ENCODE measurements around the gene RASL11A.
"Not testable (repeated sequence)": the region's sequence is repeated elsewhere in the genome, so short reads cannot be mapped to it uniquely, and the experiment has no call there.

The RASL11A gene, protein sequence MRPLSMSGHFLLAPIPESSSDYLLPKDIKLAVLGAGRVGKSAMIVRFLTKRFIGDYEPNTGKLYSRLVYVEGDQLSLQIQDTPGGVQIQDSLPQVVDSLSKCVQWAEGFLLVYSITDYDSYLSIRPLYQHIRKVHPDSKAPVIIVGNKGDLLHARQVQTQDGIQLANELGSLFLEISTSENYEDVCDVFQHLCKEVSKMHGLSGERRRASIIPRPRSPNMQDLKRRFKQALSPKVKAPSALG

DNA sequence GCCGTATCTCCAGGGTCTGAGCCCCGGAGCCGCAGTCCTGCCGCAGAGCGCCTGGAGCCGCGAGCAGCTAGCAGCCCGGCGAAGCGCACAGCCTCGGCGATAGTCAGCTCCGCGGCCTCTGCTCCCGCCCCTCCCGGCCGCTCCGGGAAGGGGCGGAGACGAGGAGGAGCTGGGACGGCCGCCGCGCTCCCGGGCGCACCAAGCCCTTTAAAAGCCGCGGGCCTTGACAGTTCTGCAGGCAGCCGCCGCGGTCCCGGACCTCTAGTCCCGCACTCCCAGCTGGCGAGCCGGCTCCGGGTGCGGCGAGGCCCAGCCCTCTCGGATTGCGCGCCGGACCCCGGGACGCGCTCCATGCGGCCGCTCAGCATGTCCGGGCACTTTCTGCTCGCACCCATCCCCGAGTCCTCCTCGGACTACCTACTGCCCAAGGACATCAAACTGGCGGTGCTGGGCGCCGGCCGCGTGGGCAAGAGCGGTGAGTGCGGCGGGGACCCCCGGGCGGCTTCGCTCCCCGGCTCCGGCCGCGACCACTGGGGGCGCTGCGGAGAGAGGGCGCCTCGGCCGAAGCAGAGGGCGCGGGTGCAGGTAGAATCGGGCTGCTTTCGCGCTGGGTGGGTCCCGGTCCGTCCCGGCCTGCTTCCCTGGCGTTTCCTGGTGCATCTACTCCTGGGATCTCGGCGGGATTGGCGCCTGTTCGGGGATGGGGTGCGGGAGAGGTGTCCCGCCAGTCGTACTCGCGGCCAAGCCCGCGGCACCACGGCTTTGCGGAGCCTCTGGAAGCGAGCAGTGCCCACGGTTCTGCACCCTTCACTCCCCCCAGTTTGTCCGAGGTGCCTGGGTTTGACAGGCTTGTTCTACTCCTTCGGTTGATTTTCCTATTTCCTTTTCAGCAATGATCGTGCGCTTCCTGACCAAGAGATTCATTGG, at the start of gene RASL11A:
TSS of gene RASL11A (plus strand) at position 237 of the 927 bp plus-strand sequence. CDS start at position 352, 115 bp downstream.
- in situ Hi-C loops (cut with MboI; ENCODE audit: low sequenced_read_pairs), result no loop called here

DNA sequence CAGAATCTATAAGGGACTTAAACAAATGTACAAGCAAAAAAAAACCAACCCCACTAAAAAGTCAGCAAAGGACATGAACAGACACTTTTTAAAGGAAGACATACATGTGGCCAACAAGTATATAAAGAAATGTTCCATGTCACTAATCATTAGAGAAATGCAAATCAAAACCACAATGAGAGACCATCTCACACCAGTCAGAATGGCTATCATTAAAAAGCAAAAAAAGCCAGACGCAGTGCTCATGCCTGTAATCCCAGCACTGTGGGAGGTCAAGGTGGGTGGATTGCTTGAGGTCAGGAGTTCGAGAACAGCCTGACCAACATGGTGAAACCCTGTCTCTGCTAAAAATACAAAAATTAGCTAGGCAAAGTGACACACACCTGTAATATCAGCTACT, 48.5 kb upstream of the RASL11A start:
- in situ Hi-C loops (cut with MboI; ENCODE audit: low sequenced_read_pairs), result not testable (repeated sequence)

GRCh38 chr13:27226991-27227390, 43.6 kb upstream of the RASL11A start:
- in situ Hi-C loops (cut with MboI; ENCODE audit: low sequenced_read_pairs), result no loop called here

DNA sequence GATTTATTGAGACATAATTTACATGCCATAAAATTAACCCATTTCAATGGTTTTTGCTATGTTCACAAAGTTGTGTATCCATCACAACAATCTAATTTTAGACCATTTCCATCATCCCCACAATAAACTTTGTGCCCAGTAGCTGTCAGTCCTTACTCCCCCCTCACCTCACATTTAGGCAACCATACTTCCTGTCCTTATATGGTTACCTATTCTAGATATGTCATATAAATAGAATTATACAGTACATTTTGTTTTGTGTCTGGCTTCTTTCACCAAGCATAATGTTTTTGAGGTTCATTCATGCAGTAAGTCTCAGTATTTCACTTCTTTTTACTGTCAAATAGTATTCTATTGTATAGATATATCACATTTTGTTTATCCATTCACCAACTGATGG, 42.5 kb upstream of the RASL11A start:
- in situ Hi-C loops (cut with MboI; ENCODE audit: low sequenced_read_pairs), result no loop called here

GRCh38 chr13:27229642-27230041, 41.0 kb upstream of the RASL11A start:
- in situ Hi-C loops (cut with MboI; ENCODE audit: low sequenced_read_pairs), result no loop called here

- in situ Hi-C loops (cut with MboI; ENCODE audit: low sequenced_read_pairs), result no loop called here
These were observed 36.7 kb upstream of the RASL11A start for GRCh38 chr13:27233964-27234363.

- in situ Hi-C loops (cut with MboI; ENCODE audit: low sequenced_read_pairs), result no loop called here
These were observed 34.2 kb upstream of the RASL11A start for GRCh38 chr13:27236478-27236877.

- in situ Hi-C loops (cut with MboI; ENCODE audit: low sequenced_read_pairs), result no loop called here
These were observed 27.9 kb upstream of the RASL11A start for GRCh38 chr13:27242702-27243101.

DNA sequence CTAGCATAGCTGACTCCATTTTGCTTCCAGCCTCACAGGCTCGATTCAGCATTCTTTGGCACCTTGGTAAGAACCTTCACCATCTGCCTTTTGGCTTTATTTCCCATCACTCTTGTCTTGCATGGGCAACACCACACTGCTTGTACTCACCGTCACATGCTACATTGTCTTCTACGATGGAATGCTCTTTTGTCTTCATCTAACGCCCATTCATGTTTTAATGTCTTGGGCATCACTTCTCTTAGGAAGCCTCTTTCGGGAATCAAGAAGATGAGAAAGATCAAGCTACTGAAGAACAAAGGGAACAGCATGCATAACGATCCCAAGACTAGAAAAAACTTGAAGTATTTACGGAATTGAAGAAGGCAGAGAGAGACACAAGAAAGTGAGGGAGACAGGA, 25.0 kb upstream of the RASL11A start:
- in situ Hi-C loops (cut with MboI; ENCODE audit: low sequenced_read_pairs), result no loop called here

DNA sequence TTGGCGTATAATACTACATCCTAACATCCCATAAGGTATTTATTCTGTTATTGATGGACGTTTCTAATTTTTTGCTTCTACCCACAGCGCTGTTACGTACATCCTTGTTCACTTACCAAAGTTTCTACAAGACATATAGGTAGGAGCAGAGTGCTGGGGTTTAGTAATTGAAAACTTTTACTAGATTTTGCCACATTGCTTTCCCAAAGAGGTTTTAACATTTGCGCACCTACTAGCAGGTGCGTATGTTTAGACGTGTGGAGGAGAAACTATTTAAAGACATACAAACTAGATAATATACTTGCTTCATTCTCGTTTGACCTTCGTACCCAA, 19.8 kb upstream of the RASL11A start:
- in situ Hi-C loops (cut with MboI; ENCODE audit: low sequenced_read_pairs), result no loop called here

- in situ Hi-C loops (cut with MboI; ENCODE audit: low sequenced_read_pairs), result no loop called here
These were observed 19.2 kb upstream of the RASL11A start, which contains the start of gene RPL21 for GRCh38 chr13:27251166-27252091. Gene RPL21, plus strand, starts transcription at chr13:27251558. Its CDS starts 2,219 bp downstream, at chr13:27253777.

- in situ Hi-C loops (cut with MboI; ENCODE audit: low sequenced_read_pairs), result no loop called here
These were observed 18.2 kb upstream of the RASL11A start for GRCh38 chr13:27252467-27252866.

- in situ Hi-C loops (cut with MboI; ENCODE audit: low sequenced_read_pairs), result no loop called here
These were observed 13.4 kb upstream of the RASL11A start for GRCh38 chr13:27257233-27257568.

DNA sequence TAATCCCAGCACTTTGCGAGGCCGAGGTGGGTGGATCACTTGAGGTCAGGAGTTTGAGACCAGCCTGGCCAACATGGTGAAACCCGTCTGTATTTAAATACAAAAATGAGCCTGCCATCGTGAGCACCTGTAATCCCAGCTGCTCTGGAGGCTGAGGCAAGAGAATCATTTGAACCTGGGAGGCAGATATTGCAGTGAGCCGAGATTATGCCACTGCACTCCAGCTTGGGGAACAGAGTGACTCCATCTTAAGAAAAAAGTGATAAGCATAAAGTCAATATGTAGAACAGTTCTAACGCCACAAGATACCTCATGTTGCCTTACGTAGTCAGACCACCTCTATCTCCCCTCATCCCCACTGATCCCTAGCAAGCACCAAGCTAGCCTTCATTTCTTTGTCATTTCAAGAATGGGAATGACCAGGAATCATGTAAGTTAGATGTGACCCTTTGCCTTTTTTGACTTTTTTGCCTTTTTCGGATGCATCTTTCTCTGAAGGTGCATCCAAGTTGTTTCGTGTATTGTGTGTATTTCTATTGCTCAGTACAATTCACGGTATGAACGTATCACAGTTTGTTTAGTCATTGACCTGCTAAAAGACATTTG, 12.9 kb upstream of the RASL11A start:
- in situ Hi-C loops (cut with MboI; ENCODE audit: low sequenced_read_pairs), result no loop called here

DNA sequence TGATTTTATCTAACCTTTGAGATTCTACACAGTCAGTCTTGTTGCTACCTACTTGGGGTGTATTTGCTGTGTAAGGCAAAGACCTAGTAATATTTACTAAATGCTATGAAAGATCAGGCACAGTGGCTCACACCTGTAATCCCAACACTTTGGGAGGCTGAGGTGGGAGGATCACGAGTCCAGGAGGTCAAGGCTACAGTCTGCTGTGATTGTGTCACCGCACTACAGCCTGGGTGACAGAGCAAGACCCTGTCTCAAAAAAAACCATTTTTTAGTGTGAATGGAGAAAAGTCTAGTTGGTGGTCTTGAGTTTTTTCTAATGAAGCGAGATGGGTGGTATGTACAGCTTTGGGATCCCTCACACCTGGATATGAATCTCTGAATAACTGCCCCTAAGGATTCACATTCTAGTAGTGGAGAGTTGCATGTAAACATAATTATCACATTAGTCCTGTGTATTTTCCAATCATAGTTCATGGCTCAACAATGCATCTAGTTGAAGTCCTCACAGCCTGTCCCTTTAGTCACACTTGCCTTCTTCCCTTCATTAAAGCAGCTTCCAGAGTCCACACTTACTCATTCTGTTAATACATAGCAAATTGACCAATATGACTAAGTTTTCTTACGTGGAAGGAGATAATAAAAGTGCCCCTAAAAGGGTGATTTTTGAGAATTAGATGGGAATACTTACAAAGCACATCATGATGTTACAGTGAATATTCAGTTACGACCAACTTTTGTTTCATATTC, 11.8 kb upstream of the RASL11A start:
- in situ Hi-C loops (cut with MboI; ENCODE audit: low sequenced_read_pairs), result no loop called here

DNA sequence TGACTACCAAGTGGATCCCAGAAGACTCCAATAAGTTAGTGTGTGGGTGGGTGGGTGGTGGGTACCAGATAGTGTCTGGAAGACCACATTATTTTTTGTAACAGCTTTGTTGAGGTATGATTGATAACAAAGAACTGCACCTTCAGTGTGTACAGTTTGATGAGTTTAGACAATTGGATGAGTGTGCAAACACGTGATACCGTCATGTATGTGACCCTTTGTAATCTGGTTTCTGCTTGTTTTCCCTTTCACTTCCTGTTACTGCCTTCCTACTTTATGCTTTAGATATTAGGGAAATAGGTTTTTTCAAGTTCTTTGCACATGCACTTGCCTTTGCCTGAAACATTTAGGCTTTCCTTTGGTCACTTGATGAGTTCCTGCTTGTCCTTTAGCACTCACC, 10.8 kb upstream of the RASL11A start:
- in situ Hi-C loops (cut with MboI; ENCODE audit: low sequenced_read_pairs), result no loop called here

- in situ Hi-C loops (cut with MboI; ENCODE audit: low sequenced_read_pairs), result no loop called here
These were observed 9.2 kb upstream of the RASL11A start for GRCh38 chr13:27261396-27261795.

DNA sequence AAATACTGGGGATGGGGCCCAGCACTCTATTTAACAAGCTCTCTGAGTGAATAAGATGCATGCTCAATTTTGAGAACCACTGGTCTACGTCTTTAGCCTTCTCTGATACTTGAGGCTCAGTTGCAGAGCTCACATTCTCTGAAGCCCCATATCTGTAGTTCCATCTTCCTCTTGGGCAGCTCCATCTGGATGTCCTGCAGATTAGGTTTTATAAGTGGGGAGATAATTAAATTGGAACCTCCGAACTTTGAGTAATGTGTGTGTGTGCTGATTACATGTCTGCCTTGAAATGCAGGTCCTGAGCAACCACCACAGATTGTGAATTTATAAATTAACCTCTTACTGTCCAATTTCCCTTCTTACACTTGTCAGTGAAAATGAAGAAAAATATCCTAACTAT, 7.2 kb upstream of the RASL11A start:
- in situ Hi-C loops (cut with MboI; ENCODE audit: low sequenced_read_pairs), result no loop called here

DNA sequence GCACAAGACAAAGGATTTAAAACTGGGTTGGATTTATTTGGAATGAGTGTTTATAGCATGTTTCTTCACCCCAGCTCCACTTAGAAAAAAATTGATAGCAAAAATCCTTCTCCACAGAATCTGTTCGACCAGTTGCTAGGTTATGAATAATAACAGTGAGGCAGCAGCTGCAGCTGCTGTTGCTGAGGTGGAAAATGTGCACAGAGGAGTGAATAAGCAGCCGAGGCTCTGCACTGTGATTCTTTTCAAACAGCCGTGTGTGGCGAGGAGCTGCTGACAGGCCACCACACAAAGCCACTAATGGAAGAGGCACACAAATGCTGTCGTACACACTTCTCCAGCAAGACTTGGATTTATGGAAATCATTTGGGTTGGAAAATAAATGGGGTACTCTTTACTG, 6.4 kb upstream of the RASL11A start:
- in situ Hi-C loops (cut with MboI; ENCODE audit: low sequenced_read_pairs), result no loop called here

DNA sequence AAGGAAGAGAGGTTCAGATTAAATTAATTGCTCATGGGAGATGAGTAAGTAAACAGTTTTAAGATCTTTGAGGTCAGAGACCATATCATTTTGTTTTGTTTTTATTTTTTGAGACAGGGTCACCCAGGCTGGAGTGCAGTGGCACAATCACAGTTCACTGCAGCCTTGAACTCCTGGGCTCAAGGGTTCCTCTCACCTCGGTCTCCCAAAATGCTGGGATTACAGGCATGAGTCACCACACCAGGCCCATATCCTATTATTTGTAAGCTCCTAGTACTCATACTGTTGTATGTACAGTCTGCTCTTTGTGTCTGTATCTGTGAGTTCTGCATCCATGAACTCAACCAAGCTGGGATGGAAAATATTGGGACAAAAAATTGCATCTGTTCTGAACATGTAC, 6.0 kb upstream of the RASL11A start:
- in situ Hi-C loops (cut with MboI; ENCODE audit: low sequenced_read_pairs), result no loop called here
